Peyer's patch (tissue), 4 donors: ENCODE data around the gene C11orf65. TPM values are rescaled to one million over a fixed set of nuclear protein-coding genes. Genes with fewer than 3 reads are reported as not detected.
"Not testable (repeated sequence)": the region's sequence is repeated elsewhere in the genome, so short reads cannot be mapped to it uniquely, and the experiment has no call there.

Source experiments
- DNase-seq, 3 donors: peaks; one replicate each; pipeline ENCODE4 v3.0.0-alpha.2; 2017 to 2019
- H3K27ac ChIP-seq, 4 donors: fragments of 200-600 bp; sonication (generic); one replicate each; pipeline ENCODE4 v1.5.1; 2016 to 2019
- H3K27me3 ChIP-seq, 2 donors: fragments of 200-600 bp; sonication (generic); one replicate each; pipeline ENCODE4 v1.5.1; 2019
- H3K36me3 ChIP-seq, 3 donors: fragments of 200-600 bp; sonication (generic); one replicate each; pipeline ENCODE4 v1.5.1; 2016 to 2019
- H3K4me1 ChIP-seq, 4 donors: fragments of 200-600 bp; sonication (generic); one replicate each; pipeline ENCODE4 v1.5.1; 2016 to 2019
- H3K4me3 ChIP-seq, 4 donors: fragments of 200-600 bp; sonication (generic); 1 replicate in 3 of 4; 2 replicates in 1 of 4; pipeline ENCODE4 v1.5.1; 2016 to 2019; ENCODE audit warnings: mild to moderate bottlenecking in 1 of 4
- H3K9me3 ChIP-seq, 4 donors: fragments of 200-600 bp; sonication (generic); one replicate each; pipeline ENCODE4 v1.5.1; 2016 to 2019; ENCODE audit warnings: mild to moderate bottlenecking in 1 of 4
- POLR2A ChIP-seq, 2 donors: fragments of 450-650 bp; IDR thresholded peaks; one replicate each; pipeline ENCODE4 v1.5.1; 2017; ENCODE audit warnings: antibody characterized with exemption in 2 of 2, mild to moderate bottlenecking in 2 of 2, moderate library complexity in 2 of 2
- total RNA-seq, 4 donors: library from RNA; depleted of rRNA; stranded (reverse); fragments of >200 nt; gene quantifications; one replicate each; pipeline ENCODE4 v1.1.0, GENCODE V29; 2016
- TF ChIP-seq, protein P1 (sequence below), 6 experiments: fragments of 450-650 bp in 4 of 6; fragments of 200-600 bp in 2 of 6; sonication (generic) in 1 of 6; IDR thresholded peaks; one replicate each; pipeline ENCODE4 v1.5.1; 2017 to 2019; ENCODE audit warnings: antibody characterized with exemption in 6 of 6, mild to moderate bottlenecking in 3 of 6, moderate library complexity in 1 of 6

The C11orf65 gene
- total RNA-seq, 4 donors from 2014 or later: not detected

DNA sequence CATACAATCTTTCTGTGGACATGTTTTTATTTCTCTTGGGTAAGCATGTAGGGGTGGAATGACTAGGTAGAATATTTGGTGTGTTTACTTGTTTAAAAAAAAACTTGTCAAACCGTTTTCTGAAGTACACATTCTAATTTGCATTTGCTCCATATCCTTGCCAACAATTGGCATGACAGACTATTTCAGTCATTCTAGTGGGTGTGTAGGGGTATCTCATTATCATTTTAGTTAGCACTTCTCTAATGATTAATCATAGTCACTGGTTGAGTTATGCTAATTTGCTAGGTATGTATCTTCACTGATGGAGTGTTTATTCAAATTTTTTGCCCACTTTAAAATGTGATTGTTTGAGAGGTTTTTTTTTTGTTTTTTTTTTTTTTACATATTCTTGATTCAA lies 64.3 kb downstream of the C11orf65 start:
- Histone ChIP-seq H3K27me3 (no peaks in the 10 kb centered on the region), H3K4me3 (no peak overlapping the region), H3K4me1 (no peaks in the 10 kb centered on the region), H3K36me3 (no peaks in the 10 kb centered on the region), H3K9me3 (no peaks in the 10 kb centered on the region), H3K27ac (no peak overlapping the region)
- no peak for TF ChIP-seq POLR2A (IDR thresholded peaks at IDR 0.05)
- TF ChIP-seq, protein P1, sequence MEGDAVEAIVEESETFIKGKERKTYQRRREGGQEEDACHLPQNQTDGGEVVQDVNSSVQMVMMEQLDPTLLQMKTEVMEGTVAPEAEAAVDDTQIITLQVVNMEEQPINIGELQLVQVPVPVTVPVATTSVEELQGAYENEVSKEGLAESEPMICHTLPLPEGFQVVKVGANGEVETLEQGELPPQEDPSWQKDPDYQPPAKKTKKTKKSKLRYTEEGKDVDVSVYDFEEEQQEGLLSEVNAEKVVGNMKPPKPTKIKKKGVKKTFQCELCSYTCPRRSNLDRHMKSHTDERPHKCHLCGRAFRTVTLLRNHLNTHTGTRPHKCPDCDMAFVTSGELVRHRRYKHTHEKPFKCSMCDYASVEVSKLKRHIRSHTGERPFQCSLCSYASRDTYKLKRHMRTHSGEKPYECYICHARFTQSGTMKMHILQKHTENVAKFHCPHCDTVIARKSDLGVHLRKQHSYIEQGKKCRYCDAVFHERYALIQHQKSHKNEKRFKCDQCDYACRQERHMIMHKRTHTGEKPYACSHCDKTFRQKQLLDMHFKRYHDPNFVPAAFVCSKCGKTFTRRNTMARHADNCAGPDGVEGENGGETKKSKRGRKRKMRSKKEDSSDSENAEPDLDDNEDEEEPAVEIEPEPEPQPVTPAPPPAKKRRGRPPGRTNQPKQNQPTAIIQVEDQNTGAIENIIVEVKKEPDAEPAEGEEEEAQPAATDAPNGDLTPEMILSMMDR (IDR thresholded peaks at IDR 0.05): no peak
- no peak for DNase-seq

DNA sequence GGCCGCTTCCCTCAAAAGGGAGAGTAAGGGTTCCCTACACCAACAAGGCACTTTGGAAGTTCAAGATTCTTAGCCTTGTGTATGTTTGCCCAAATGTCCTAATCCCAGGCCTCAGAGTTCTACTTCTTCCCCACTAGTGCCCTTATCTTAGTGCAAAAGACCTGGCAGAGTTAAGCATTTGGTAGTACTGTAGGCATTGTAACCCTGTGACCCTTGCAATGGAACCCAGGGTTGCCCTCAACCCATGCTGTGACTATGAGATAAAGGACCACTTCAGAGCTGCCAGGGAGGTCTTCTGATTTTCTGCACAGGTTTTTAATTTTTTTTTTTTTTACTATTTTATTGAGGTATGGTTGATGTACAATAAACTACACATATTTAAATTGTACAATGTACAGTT lies 65.1 kb downstream of the C11orf65 start:
- Histone ChIP-seq H3K27ac (no peak overlapping the region), H3K4me3 (no peak overlapping the region), H3K36me3 (no peaks in the 10 kb centered on the region), H3K9me3 (no peaks in the 10 kb centered on the region), H3K27me3 (no peaks in the 10 kb centered on the region), H3K4me1 (no peaks in the 10 kb centered on the region)
- TF ChIP-seq, protein P1 (IDR thresholded peaks at IDR 0.05): no peak
- TF ChIP-seq POLR2A (IDR thresholded peaks at IDR 0.05): no peak
- DNase-seq: no peak

- TF ChIP-seq POLR2A (IDR thresholded peaks at IDR 0.05): no peak
- TF ChIP-seq, protein P1 (IDR thresholded peaks at IDR 0.05): no peak
- H3K4me1 ChIP-seq: no peaks in the 10 kb centered on the region
- no peak for DNase-seq
Observed at GRCh38 chr11:108398439-108398838, 68.9 kb downstream of the C11orf65 start.

GRCh38 chr11:108396672-108397071 lies 70.7 kb downstream of the C11orf65 start:
- not testable (repeated sequence) for H3K27me3 ChIP-seq, H3K36me3 ChIP-seq, H3K4me3 ChIP-seq, DNase-seq, H3K9me3 ChIP-seq, H3K27ac ChIP-seq, H3K4me1 ChIP-seq

More at GRCh38 chr11:108398439-108398838, 68.9 kb downstream of the C11orf65 start:
- Histone ChIP-seq H3K27ac (no peak overlapping the region), H3K4me3 (no peak overlapping the region), H3K27me3 (no peaks in the 10 kb centered on the region), H3K36me3 (no peaks in the 10 kb centered on the region), H3K9me3 (no peaks in the 10 kb centered on the region)

GRCh38 chr11:108394744-108395284 lies 72.5 kb downstream of the C11orf65 start:
- no peak for DNase-seq
- no peak overlapping the region for H3K27ac ChIP-seq
- H3K27me3 ChIP-seq: no peaks in the 10 kb centered on the region
- H3K4me1 ChIP-seq: no peaks in the 10 kb centered on the region
- no peaks in the 10 kb centered on the region for H3K9me3 ChIP-seq
- H3K4me3 ChIP-seq: no peak overlapping the region
- TF ChIP-seq, protein P1 (IDR thresholded peaks at IDR 0.05): no peak
- TF ChIP-seq POLR2A (IDR thresholded peaks at IDR 0.05): no peak
- H3K36me3 ChIP-seq: no peaks in the 10 kb centered on the region

DNA sequence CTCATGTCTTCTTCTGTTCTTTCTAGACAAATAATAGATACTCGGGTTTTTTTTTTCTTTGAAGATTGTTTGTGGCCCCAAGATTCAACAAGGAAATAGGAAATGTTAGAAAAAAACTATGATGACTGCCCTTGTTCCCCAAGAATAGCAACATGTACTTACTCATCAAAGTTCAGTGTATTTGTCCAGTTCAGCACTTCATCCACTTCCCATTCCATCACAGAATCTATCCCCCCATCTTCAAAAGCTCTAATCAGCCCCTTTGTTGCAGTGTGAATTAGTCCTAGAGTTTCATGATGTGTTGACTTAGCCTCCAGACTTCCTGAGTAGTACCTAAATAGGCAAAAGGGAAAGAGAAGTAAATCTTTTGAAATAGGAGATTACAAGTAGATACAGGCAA lies 74.3 kb downstream of the C11orf65 start:
- H3K27me3 ChIP-seq: no peaks in the 10 kb centered on the region
- no peaks in the 10 kb centered on the region for H3K36me3 ChIP-seq
- no peak overlapping the region for H3K4me3 ChIP-seq
- no peak for DNase-seq
- TF ChIP-seq, protein P1 (IDR thresholded peaks at IDR 0.05): no peak
- TF ChIP-seq POLR2A (IDR thresholded peaks at IDR 0.05): no peak
- H3K27ac ChIP-seq: no peak overlapping the region
- H3K4me1 ChIP-seq: no peaks in the 10 kb centered on the region
- H3K9me3 ChIP-seq: no peaks in the 10 kb centered on the region
